ENCODE data around the gene CCDC178. TPM values are rescaled to one million over a fixed set of nuclear protein-coding genes. Genes with fewer than 3 reads are reported as not detected.

CCDC178 gene
- 0.31 TPM for total RNA-seq

GRCh38 chr18:33440060-33441043 is at the start of gene CCDC178:
Gene CCDC178 (minus strand): TSS chr18:33440721. CDS start chr18:33412088, 28,633 bp downstream.

Other genes starting within 250 kb of the CCDC178 start
- gene ASXL3, start 137.5 kb upstream of the CCDC178 start, total RNA-seq = 123 TPM